GM19025 (cell line): ENCODE measurements around the gene RPL32.

Experiments
- ATAC-seq: cut with Tn5 transposase; IDR thresholded peaks from one replicate; pipeline ENCODE4 v1.9.1; 2021; ENCODE audit warnings: mild to moderate bottlenecking, low read depth, moderate library complexity; ENCODE audit not compliant: unreplicated experiment

Gene RPL32

DNA sequence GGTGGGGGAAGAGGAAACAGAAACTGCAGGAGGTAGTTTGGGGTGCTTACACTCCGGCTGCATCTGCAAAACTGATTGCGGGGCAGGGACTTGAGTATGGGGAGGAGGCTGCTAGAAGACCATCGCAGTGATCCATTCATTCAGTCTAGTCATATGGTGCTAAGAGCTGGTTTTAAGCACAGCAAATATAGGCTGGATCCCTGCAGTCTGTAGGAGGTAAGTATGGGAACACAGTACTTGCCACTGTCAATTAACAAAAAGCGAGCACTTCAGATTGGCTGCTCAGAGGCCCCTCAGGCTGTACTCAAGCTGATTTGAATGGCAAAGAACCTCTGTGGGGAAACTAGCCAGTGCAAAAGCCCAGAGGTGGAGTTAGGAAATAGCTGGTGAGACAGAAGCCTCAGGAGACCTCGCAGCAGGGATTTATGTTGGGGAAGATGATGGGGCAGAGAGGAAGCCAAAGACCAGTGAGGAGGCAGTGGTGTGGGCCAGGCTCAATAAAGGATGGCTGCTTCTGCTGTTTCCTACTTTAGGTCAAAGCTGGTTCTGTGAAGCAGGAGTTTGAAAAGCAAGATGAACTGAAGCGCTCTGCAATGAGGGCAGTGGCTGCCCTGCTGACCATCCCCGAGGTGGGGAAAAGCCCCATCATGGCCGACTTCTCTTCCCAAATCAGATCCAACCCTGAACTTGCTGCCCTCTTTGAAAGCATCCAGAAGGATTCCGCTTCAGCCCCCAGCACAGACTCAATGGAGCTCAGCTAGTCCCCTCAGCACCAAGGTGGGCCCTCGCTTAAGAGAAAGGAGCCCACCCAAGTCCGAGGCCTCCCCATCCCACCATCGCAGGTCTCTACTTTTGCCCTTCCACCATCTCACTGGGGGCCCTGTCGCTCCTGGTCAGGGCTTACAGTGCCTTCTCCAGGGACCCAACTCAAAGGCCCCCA, 7.9 kb downstream of the RPL32 start:
- ATAC-seq, result no peak

DNA sequence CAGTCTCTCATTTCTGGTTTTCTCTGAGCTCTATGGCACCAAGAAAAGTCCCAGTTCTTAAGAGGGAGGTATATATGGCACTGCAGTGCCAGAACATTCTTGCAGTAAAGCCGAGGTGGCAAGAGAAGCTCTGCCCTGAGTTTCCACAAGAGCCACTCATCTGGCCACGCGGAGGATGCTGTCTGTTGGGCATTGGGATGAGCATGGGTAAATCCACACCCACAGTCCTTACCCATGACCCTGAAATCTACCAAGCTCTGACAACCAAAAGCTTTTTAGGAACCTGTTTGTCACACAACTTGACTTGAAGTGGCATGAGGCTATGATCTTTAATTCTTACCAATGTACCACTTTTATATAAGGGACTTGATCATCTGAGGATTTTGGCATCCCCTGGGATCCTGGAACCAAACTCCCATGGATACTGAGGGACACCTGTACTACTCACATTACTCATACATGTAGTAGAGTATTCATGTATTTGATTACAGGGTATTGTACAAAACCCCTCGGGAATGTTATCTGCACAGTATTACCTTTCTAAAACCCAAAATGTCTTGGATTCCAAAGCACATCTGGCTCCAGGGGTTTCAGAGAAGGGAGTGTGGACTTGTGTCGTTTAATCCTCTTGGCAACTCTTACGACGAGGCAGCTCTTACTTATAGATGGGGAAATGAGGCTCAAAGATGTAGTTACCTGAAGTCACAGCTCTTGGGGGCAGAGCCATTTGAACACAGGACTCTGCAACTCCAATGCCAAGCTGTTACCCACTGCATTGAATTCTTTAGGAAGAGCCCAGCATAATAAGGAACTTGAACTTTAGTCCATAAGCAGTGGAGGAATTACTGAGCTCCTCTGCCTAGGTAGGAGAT, 8.8 kb downstream of the RPL32 start:
- no peak for ATAC-seq

DNA sequence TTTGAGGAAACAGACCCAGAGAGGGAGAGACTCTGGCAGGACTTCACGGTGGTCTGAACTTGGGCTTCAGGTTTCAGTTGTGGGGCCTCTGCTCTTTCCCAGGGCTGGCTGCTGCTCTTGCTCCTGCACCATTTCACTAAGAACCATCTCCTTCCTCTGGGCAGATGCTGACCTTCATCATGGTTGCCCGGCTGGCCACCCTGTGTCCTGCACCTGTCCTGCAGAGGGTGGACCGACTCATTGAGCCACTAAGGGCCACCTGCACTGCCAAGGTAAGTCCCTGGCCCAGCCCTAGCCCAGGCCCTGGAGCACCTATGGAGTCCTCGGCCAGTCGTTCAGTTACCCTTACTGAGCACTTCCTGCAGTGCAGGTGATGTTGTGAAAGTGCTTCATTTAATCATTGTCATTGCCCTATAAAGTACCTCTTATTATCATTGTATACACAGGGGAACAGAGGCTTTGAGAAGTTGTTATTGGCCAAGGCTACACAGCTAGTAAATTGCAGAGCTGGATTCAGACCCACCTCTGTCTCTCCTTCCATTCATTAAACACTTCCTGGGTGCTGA, 10.0 kb downstream of the RPL32 start:
- ATAC-seq, result no peak

DNA sequence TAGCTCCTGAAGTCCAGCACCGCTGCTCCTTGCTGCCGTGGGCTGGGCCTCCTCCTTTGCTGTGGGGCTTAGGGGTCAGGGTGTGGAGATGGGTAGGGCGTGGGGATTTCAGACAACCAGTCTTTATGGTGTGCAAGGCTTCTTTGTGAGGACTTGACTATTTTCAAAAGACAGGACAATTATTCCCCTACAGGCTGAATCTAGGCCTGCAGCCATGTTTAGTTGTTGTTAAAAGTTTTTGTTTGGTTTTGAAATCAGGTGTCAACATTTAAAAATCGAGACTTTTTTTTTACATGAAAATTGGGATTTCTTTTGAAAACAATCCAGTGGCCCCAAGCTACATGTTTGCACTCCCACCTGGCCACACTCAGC, 10.6 kb downstream of the RPL32 start:
- ATAC-seq, result no peak

DNA sequence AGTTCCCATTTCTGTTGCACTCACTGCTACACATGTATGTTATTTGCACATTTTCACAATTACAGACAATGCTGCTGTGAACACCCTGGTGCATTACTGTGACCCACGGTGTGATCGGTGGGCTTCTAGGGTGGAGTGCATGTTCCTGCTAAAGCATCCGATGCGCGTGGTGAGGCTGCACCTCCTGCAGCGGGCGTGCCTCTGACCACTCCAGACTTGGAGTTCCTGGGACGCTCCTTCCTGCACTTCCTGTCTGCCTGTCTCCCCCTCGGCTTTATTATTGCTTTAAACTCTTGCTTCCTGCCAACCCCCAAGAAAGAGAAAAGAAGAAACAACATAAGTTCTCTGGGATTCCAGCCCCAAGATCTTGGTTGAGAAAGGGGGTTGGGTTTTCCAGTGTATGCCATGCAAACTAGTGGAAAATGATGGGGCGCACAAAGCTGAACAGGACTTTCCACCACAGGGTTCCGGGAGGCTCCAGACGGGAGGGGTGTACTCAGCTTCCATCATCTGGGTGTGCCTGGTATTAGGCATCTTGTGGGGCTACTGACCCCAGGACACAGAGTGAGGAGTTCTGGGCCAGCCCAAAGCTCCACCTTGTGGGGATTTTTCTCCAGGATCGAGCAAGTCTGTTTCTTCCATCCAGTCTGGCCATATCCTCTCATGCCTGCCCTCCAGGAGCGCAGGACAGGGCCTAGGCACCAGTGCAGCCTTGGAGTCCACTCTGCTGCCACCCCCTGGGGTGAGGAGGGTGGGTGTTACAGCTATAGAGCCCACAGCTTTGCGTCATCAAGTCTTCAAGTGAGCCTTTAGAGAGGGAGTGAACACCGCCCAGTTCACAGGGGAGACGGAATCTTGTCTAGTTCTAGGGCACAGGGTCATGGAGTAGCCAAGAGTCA, 11.2 kb downstream of the RPL32 start:
- no peak for ATAC-seq

DNA sequence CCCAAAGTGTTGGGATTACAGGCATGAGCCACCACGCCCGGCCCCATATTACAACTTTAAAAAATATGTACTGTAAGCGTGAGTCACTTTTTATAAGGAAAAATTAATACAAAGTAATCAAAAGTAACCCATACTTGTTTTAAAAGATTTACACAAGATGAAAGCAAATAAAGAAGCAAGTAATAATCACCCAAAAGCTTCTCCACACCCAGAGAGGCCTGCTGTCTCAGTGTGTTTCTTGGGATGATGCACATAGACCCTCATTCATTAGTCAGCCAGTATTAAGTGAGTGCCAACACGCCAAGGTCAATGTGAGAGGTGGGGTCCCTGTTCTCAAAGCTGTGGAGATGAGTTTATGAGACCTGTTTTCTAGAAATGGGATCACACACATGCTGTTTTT, 12.0 kb downstream of the RPL32 start:
- no peak for ATAC-seq

DNA sequence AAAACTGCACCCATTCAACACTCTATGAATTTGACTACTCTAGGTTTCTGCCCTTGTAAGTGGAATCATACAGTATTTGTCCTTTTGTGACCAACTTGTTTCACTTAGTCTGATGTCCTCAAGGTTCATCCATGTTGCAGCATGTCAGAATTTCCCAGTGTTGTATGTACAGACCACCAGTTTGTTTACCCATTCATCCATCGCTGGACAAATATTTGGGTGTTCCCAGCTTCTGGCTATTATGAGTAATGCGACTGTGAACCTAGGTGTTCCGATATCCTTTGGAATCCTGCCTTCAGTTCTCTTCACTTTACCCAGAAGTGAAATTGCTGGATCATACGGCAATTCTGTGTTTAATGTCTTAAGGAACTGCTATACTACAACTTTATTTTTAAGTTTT, 12.6 kb downstream of the RPL32 start:
- no peak for ATAC-seq

DNA sequence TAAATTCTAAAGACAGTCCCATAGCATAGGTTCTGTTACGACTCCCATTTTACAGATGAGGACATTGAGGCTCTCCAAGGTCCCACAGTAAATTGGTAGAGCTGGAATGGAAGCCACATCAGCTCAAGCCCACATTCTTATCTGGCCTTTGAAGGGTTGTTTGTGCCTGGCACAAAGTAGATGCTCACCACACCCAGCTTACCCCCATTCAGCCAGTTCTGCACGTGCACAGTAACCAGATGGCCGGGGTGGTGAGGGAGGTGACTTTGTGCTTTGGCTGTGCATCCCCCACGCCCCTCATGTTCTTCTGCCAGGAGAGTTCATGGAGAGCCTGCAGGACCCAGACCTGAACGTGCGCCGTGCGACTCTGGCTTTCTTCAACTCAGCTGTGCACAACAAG, 16.2 kb downstream of the RPL32 start:
- no peak for ATAC-seq

DNA sequence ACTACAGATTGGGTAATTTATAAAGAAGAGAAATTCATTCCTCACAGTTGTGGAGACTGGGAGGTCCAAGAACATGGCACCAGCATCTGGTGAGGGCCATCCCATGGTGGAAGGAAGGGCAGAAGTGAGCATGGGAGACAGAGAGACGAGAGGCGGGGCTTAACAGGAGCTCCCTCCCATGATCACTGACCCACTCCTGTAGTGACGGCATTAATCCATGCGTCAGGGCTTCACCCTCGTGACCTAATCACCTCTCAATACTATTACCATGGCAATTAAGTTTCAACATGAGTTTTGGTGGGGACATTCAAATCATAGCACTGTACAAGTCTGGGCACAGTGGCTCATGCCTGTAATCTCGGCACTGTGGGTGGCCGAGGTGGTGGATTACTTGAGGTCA, 17.1 kb downstream of the RPL32 start:
- ATAC-seq, result no peak

DNA sequence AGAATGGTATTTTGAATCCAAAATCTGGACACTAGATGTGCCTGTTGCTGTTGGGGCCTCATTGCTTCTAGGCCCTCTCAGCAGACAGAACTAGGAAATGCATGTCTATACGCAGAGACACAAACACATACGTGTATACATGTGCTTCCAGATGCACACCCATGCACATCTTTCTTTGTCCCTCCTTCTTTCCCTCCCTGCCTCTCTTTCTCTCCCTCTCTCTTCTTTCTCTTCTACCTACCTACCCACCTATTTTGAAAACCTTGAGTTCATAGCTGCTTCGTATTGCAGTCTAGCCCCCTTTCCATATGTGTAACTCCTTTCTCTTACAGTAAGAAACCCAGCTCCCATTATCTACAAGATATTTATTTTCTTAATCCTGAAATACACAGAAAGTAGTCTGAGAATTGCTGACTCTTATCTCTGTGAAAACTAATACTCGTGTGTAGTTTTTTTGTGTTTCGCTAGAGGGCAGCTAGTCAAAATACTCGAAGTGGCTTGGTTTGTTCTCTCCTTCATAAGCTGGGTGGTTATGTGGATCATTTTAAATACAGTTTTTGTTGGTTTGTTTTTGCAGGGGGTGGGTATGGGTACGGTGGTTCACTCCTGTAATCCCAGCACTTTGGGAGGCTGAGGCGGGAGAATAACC, 18.5 kb downstream of the RPL32 start:
- no peak for ATAC-seq

DNA sequence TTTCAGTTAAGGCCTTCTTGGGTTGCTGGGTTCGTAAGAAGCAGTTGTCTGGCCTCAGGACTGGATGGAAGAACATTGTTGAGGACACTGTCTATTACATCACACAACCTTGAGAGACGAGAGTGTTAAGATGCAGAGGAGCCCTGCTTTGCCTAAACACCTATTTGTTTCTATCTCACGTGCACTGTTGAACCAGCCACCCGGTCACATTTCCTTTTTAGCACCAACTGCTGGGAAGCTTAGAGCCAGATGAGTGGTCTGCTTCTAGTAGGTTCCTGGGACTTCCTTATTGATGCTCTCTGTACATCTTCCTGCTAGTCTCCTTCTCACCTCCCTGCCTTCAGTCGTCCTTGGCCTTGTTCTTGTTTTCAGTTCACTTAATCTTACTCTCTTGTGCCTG, 22.6 kb downstream of the RPL32 start:
- ATAC-seq, result no peak

DNA sequence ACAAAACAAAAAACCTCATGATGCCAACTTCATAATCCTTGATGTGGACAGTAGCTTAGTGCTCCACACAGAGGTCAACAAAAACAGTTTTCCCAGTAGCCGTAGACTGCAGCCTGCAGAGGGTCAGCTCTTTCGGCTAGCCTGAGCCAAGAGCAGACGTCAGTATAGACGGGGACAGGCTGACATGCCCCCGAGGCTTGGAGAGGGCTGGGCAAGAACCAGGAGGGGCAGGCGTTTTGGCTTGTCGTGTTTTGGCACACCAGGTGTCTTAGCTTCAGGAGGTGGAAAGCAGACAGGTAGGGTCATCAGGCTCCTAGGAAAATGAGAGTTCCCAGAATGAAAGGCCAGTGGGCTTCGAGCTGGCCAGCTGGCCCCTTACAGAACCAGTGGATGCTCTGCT, 23.1 kb downstream of the RPL32 start:
- ATAC-seq, result no peak

DNA sequence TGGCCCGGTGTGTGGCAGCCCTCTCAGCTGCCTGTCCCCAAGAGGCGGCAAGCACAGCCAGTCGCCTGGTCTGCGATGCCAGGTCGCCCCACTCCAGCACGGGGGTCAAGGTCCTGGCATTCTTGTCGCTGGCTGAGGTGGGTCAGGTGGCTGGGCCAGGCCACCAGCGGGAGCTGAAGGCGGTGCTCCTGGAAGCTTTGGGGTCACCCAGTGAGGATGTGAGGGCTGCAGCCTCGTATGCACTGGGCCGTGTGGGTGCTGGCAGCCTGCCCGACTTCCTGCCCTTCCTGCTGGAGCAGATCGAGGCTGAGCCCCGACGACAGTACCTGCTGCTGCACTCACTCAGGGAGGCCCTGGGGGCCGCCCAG, 24.0 kb downstream of the RPL32 start:
- ATAC-seq, result no peak

DNA sequence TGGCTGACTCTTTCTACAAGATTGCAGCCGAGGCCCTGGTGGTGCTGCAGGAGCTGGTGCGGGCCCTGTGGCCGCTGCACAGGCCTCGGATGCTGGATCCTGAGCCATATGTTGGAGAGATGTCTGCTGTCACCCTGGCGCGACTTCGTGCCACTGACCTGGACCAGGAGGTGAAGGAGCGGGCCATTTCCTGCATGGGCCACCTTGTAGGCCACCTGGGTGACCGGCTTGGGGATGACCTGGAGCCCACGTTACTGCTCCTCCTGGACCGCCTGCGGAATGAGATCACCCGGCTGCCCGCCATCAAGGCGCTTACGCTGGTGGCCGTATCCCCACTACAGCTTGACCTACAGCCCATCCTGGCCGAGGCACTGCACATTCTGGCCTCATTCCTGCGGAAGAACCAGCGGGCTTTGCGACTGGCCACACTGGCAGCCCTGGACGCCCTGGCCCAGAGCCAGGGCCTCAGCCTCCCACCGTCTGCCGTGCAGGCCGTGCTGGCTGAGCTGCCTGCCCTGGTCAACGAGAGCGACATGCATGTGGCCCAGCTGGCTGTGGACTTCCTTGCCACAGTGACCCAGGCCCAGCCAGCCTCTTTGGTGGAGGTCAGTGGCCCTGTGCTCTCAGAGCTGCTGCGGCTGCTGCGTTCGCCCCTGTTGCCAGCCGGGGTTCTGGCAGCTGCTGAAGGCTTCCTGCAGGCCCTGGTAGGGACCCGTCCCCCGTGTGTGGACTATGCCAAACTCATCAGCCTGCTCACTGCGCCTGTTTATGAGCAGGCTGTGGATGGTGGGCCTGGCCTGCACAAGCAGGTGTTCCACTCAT, 24.6 kb downstream of the RPL32 start:
- no peak for ATAC-seq

DNA sequence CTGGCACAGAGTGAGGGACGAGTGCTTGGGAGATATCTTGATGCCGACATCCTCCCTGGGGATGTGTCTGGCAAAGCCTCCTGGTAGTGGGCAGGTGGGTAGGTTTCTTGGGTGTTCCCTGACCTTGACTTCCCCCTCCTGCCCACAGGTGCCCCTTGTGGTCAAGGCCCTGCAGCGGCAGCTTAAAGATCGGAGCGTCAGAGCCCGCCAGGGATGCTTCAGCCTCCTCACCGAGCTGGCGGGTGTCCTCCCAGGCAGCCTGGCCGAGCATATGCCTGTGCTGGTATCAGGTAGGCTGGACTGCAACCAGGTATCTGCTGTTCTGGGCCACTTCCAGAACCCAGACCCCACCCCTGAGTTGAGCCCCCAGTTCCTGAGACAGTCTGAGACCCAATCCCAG, 25.6 kb downstream of the RPL32 start:
- ATAC-seq, result no peak

DNA sequence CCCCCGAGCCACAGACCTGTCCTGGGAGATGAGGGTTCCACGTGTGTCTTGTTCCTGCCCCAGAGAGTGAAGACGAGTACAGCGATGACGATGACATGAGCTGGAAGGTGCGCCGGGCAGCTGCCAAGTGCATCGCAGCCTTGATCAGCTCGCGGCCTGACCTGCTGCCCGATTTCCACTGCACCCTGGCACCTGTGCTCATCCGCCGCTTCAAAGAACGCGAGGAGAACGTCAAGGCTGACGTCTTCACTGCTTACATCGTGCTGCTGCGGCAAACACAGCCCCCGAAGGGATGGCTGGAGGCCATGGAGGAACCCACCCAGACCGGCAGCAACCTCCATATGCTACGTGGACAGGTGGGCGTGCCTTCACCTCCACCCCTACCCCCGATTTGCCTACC, 26.3 kb downstream of the RPL32 start:
- no peak for ATAC-seq

DNA sequence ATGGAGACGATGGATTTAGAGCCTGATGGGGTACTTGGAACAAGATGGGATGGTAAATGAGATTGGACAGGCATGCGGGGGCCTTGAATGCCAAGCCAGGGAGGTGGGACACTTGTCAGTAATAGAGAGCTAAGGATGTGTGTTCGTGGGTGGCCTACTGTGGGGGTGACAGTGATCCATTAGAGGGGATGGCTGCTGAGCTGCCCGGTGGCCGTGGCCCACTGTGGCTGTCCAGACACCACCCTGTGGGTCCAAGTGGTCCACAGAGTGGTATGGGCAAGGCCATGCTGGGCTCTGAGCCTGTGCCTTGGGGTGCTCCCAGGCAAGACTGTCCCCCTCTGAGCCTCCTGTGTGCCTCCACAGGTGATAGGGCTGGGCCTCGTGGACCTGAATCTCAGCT, 27.4 kb downstream of the RPL32 start:
- ATAC-seq, result no peak

DNA sequence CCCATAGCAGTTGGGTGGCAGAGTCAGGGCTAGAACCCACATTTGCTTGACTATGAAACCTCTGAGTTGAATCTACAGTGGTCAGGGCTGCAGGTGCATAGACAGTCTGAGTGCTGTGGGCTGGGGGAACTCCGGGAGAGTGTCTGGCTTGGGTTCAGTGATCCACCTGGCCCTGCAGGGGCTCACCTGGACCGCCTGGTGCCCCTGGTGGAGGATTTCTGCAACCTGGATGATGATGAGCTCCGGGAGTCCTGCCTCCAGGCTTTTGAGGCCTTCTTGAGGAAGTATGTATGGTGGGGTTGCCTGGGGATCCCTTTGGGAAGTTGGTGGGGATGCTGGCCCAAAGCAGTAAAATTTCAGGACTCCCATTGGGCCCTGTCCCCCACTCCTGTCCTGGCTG, 28.6 kb downstream of the RPL32 start:
- no peak for ATAC-seq

DNA sequence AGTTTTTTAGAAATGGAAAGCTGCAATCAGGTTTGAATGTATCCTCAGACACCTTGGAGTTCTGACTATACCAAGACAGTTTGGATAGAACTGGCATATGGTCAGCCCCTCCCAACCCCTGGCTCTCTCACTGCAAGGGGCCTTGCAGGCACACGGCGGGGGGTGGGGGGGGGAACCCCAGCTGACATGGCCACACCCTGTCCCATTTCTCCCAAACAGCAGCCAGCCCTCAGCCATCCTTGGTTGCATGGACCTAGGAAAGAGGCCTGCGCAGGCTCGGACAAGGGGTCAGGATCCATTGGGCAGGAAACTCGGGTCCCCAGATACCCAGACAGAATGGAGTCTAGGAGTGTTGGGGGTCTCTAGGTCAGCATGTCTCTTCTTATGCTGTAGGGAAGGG, 30.4 kb downstream of the RPL32 start:
- ATAC-seq, result no peak
